ENCODE measurements around the gene PPIL6.
"Not testable (repeated sequence)": the region's sequence is repeated elsewhere in the genome, so short reads cannot be mapped to it uniquely, and the experiment has no call there.

The PPIL6 gene

GRCh38 chr6:109369728-109370127 lies 70.7 kb downstream of the PPIL6 start:
- DNase-seq (ENCODE audit: extremely low read depth in 1 of 2, low read depth in 1 of 2) = no peak

- not testable (repeated sequence) for DNase-seq (ENCODE audit: extremely low read depth in 1 of 2, low read depth in 1 of 2)
Measured at GRCh38 chr6:109364382-109365078, 75.9 kb downstream of the PPIL6 start.

- DNase-seq (ENCODE audit: extremely low read depth in 1 of 2, low read depth in 1 of 2) = no peak
Measured at GRCh38 chr6:109363753-109364152, 76.7 kb downstream of the PPIL6 start.

GRCh38 chr6:109362102-109362884 lies 78.1 kb downstream of the PPIL6 start:
- no peak for DNase-seq (ENCODE audit: extremely low read depth in 1 of 2, low read depth in 1 of 2)

GRCh38 chr6:109360791-109361190 lies 79.6 kb downstream of the PPIL6 start:
- no peak for DNase-seq (ENCODE audit: extremely low read depth in 1 of 2, low read depth in 1 of 2)

- no peak for DNase-seq (ENCODE audit: extremely low read depth in 1 of 2, low read depth in 1 of 2)
Measured at GRCh38 chr6:109360281-109360680, 80.1 kb downstream of the PPIL6 start.

GRCh38 chr6:109359248-109359647 lies 81.2 kb downstream of the PPIL6 start:
- no peak for DNase-seq (ENCODE audit: extremely low read depth in 1 of 2, low read depth in 1 of 2)

- DNase-seq (ENCODE audit: extremely low read depth in 1 of 2, low read depth in 1 of 2) = no peak
Measured at GRCh38 chr6:109358204-109358603, 82.2 kb downstream of the PPIL6 start.

- DNase-seq (ENCODE audit: extremely low read depth in 1 of 2, low read depth in 1 of 2) = no peak
Measured at GRCh38 chr6:109356237-109356636, 84.2 kb downstream of the PPIL6 start.

GRCh38 chr6:109351231-109352130 lies 88.9 kb downstream of the PPIL6 start:
- no peak for DNase-seq (ENCODE audit: extremely low read depth in 1 of 2, low read depth in 1 of 2)

- DNase-seq (ENCODE audit: extremely low read depth in 1 of 2, low read depth in 1 of 2) = no peak
Measured at GRCh38 chr6:109349419-109349987, 90.9 kb downstream of the PPIL6 start.

- no peak for DNase-seq (ENCODE audit: extremely low read depth in 1 of 2, low read depth in 1 of 2)
Measured at GRCh38 chr6:109348226-109348625, 92.2 kb downstream of the PPIL6 start.

- no peak for DNase-seq (ENCODE audit: extremely low read depth in 1 of 2, low read depth in 1 of 2)
Measured at GRCh38 chr6:109347779-109348178, 92.6 kb downstream of the PPIL6 start.

GRCh38 chr6:109345986-109346385 lies 94.4 kb downstream of the PPIL6 start:
- no peak for DNase-seq (ENCODE audit: extremely low read depth in 1 of 2, low read depth in 1 of 2)

GRCh38 chr6:109344226-109344625 lies 96.2 kb downstream of the PPIL6 start:
- no peak for DNase-seq (ENCODE audit: extremely low read depth in 1 of 2, low read depth in 1 of 2)

GRCh38 chr6:109343518-109343917 lies 96.9 kb downstream of the PPIL6 start:
- DNase-seq (ENCODE audit: extremely low read depth in 1 of 2, low read depth in 1 of 2) = no peak

- no peak for DNase-seq (ENCODE audit: extremely low read depth in 1 of 2, low read depth in 1 of 2)
Measured at GRCh38 chr6:109342911-109343310, 97.5 kb downstream of the PPIL6 start.

- no peak for DNase-seq (ENCODE audit: extremely low read depth in 1 of 2, low read depth in 1 of 2)
Measured at GRCh38 chr6:109342506-109342905, 97.9 kb downstream of the PPIL6 start.

- DNase-seq (ENCODE audit: extremely low read depth in 1 of 2, low read depth in 1 of 2) = no peak
Measured at GRCh38 chr6:109340811-109341210, 99.6 kb downstream of the PPIL6 start.

All from activated CD8-positive, alpha-beta memory T cell treated with anti-CD3 and anti-CD28 coated beads for 1 hour (primary cell).